Fibroblast of the aortic adventitia (primary cell): ENCODE results near the gene ADGRB3. TPM values are rescaled to one million over a fixed set of nuclear protein-coding genes. Genes with fewer than 3 reads are reported as not detected.

ENCODE experiments used
- DNase-seq: peaks from one replicate; pipeline ENCODE4 v3.0.0-alpha.2; 2010; ENCODE audit warnings: low read depth
- H3K4me3 ChIP-seq: 2 replicates; pipeline ENCODE4 v1.5.1; 2011; ENCODE audit warnings: low read depth, mild to moderate bottlenecking, control low read depth, low read length, moderate library complexity
- CTCF ChIP-seq: IDR thresholded peaks from 2 replicates; pipeline ENCODE4 v1.5.1; 2011; ENCODE audit warnings: mild to moderate bottlenecking, low read length, control low read depth, inconsistent platforms; ENCODE audit not compliant: insufficient read depth
- total RNA-seq: library from RNA; depleted of rRNA; stranded (reverse); fragments of >200 nt; gene quantifications from 2 replicates; pipeline ENCODE4 v1.2.3, GENCODE V29; 2012; ENCODE audit warnings: low replicate concordance

ADGRB3 gene
- total RNA-seq, 1 donor, result 1.4 TPM

GRCh38 chr6:68709091-68709490 is 74.0 kb downstream of the ADGRB3 start:
- no peak for TF ChIP-seq CTCF
- no peak for DNase-seq

GRCh38 chr6:68709882-68710281 is 74.8 kb downstream of the ADGRB3 start:
- DNase-seq, result no peak
- no peak overlapping the region for H3K4me3 ChIP-seq
- no peak for TF ChIP-seq CTCF

More at GRCh38 chr6:68709091-68709490, 74.0 kb downstream of the ADGRB3 start:
- no peak overlapping the region for H3K4me3 ChIP-seq

GRCh38 chr6:68710496-68710895 is 75.4 kb downstream of the ADGRB3 start:
- no peak overlapping the region for H3K4me3 ChIP-seq
- no peak for TF ChIP-seq CTCF
- no peak for DNase-seq

GRCh38 chr6:68710916-68711315 is 75.8 kb downstream of the ADGRB3 start:
- H3K4me3 ChIP-seq, result no peak overlapping the region
- TF ChIP-seq CTCF, result no peak
- no peak for DNase-seq

- no peak for TF ChIP-seq CTCF
- no peak for DNase-seq
- no peak overlapping the region for H3K4me3 ChIP-seq
These were observed 76.4 kb downstream of the ADGRB3 start for GRCh38 chr6:68711386-68712000.

GRCh38 chr6:68716620-68717019 is 81.5 kb downstream of the ADGRB3 start:
- TF ChIP-seq CTCF, result no peak
- no peak overlapping the region for H3K4me3 ChIP-seq
- DNase-seq, result no peak

- no peak for TF ChIP-seq CTCF
- peak; percentile 20 for DNase-seq
- H3K4me3 ChIP-seq, result no peak overlapping the region
These were observed 83.4 kb downstream of the ADGRB3 start for GRCh38 chr6:68718385-68719073.
